Small intestine (tissue), 7 donors: Measurements from ENCODE around the gene GPR143. TPM values are rescaled to one million over a fixed set of nuclear protein-coding genes. Genes with fewer than 3 reads are reported as not detected.

Experiments
- DNase-seq, 2 donors: peaks; one replicate each; pipeline versions ENCODE4 v3.0.0 to v3.0.0-alpha.2; 2013
- FAIRE-seq: peaks from 2 replicates; lab custom pipeline; 2012; peaks lifted over from hg19 to GRCh38; lab: Jason Lieb, UNC
- H3K27ac ChIP-seq, 3 donors: one replicate each; pipeline ENCODE4 v1.5.1; 2013; ENCODE audit warnings: low read length in 2 of 3, mild to moderate bottlenecking in 2 of 3, control low read depth in 1 of 3, inconsistent platforms in 1 of 3, low read depth in 1 of 3, moderate library complexity in 1 of 3
- H3K27me3 ChIP-seq, 3 donors: one replicate each; pipeline ENCODE4 v1.6.1; 2013; ENCODE audit warnings: low read length in 3 of 3, inconsistent platforms in 1 of 3; ENCODE audit not compliant: control insufficient read depth in 3 of 3, insufficient read depth in 3 of 3
- H3K36me3 ChIP-seq, 3 donors: one replicate each; pipeline ENCODE4 v1.6.1; 2013; ENCODE audit warnings: low read length in 3 of 3, inconsistent platforms in 1 of 3, low read depth in 1 of 3, mild to moderate bottlenecking in 1 of 3, moderate library complexity in 1 of 3; ENCODE audit not compliant: control insufficient read depth in 3 of 3, insufficient read depth in 2 of 3
- H3K4me1 ChIP-seq, 3 donors: one replicate each; pipeline ENCODE4 v1.6.1; 2013; ENCODE audit warnings: low read length in 2 of 3, inconsistent platforms in 1 of 3, low read depth in 1 of 3, mild to moderate bottlenecking in 1 of 3, moderate library complexity in 1 of 3; ENCODE audit not compliant: control insufficient read depth in 3 of 3, insufficient read depth in 2 of 3
- H3K4me3 ChIP-seq, 3 donors: one replicate each; pipeline ENCODE4 v1.5.1; 2013; ENCODE audit warnings: low read length in 3 of 3, control low read depth in 1 of 3, inconsistent platforms in 1 of 3, low read depth in 1 of 3, mild to moderate bottlenecking in 1 of 3, moderate library complexity in 1 of 3
- H3K9me3 ChIP-seq, 2 donors: one replicate each; pipeline ENCODE4 v1.6.1; 2013; ENCODE audit warnings: low read depth in 1 of 2, low read length in 1 of 2; ENCODE audit not compliant: control insufficient read depth in 2 of 2, insufficient read depth in 1 of 2
- WGBS, 3 donors: extraction: QIAGEN DNeasy Blood & Tissue Kit; methylation state at CpG; one replicate each; pipeline ENCODE4 v1.1.7; 2013; 5-methylcytosine and 5-hydroxymethylcytosine counted together
- polyA plus RNA-seq, 4 donors: library from polyadenylated mRNA; stranded (reverse) in 3 of 4; unstranded in 1 of 4; fragments of 200-250 nt in 3 of 4; fragments of 120-200 nt in 1 of 4; gene quantifications; one replicate each; pipeline versions ENCODE4 v1.2.1 to v1.2.3, GENCODE V29; 2013
- donor health status: healthy with polysubstance abuse.
- donor health status: control.
- donor health status: control.
- donor health status: Bipolar disorder and iron deficiency.
- donor health status: healthy.

The GPR143 gene
- polyA plus RNA-seq, 4 donors: 0.67 to 6.7 (median 1.5) TPM; not detected in 1

DNA sequence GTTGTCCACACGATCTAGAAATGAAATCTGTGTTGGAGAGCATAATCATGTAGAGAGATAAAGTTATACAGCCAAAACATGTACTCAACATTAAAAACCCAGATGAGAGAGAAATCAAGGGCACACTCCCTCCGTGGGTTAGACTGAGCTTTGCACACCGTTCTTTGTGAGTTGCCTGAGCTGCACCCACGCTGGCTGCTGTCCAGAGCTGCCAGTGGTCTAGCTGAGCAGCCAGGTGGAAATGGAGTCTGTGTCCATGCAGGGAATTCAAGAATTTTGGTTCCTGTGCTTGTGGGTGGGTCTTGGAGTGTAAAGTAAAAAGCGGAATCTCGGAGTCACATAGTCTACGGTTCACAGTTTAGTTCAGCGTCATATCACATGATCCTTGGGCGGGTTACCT lies 84.6 kb downstream of the GPR143 start:
- no peak for FAIRE-seq

DNA sequence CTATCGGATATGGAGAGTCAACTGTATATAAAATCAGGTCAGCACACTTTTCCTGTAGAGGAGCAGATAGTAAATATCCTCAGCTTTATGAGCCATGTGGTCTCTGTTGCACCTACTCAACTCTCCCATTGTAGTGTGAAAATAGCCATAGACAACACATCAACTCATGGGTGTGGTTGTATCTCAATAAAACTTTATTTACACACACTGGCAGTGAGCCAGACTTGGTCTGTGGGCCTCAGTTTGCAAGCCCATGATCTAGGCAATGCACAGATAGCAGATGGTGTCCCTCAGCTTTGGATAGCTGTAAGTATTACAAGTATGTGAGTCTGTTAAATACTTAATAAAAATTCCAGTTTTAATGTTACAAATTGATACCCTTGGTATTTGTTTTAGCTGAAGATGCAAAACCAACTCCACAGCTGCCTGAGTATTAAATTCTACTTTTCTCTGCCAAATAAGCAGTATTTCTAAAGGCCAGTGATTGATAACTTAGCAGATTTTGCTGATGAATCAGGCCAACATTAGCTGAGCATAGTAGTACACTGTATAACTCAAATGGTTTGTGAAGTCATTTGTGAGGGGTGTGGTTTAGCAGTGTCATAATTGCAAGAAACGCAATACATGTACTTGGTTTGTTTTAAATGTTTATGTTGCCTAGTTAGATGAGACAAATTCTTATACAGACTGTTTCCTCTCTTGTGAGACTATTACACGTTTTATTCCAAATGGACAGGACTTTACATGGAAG lies 87.3 kb downstream of the GPR143 start:
- peaks cover 0 to 2% (median 0%) of the 10 kb centered on the region in 3 donors for H3K36me3 ChIP-seq
- FAIRE-seq (no peak), DNase-seq (no peak)
- H3K4me1 ChIP-seq: no peaks in the 10 kb centered on the region
- no peaks in the 10 kb centered on the region for H3K27me3 ChIP-seq
- H3K4me3 ChIP-seq: no peak overlapping the region
- H3K9me3 ChIP-seq: peaks cover 0 to 3% of the 10 kb centered on the region in 2 donors
- 73 to 89% (median 87%) methylated on average over 3 of the region's 3 CpGs for WGBS, 3 donors
- H3K27ac ChIP-seq: no peak overlapping the region

More for the DNA sequence above, 84.6 kb downstream of the GPR143 start:
- no peak for DNase-seq
- Histone ChIP-seq H3K27me3 (no peaks in the 10 kb centered on the region), H3K36me3 (peaks cover 0 to 10% (median 0%) of the 10 kb centered on the region in 3 donors), H3K4me1 (no peaks in the 10 kb centered on the region), H3K4me3 (no peak overlapping the region), H3K9me3 (peaks cover 0 to 3% of the 10 kb centered on the region in 2 donors), H3K27ac (no peak overlapping the region)
- WGBS, 3 donors: 79 to 88% (median 81%) methylated on average over 9 of the region's 9 CpGs

DNA sequence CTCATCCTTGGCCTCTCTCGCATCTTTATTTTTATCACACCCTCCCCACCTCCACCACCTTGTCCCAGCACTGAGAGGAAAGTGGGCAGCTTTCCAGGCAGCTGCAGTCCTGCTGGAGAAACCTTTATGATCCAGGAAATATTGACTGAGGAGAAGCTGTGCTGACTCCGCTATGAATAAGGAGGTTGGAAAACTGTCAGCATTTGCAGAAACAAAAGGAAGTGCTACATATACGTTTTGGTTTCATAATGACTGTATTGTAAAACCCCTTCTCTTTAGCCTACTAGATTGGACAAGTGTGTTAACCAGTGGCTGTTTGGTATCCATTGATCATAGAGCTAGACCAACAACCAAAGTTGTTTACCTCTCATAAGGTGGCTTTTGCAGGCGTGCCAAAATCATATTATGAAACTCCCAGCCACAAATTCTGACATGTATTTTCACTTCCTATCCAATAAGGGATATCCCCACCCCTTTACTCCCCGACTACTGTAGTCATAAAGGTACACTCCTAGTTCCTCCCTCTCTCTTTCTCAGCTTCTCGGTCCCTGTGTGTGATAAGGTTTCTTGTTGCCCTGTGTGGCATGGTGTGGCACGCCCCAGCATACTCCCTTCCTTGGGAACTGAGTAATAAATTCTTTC lies 88.4 kb downstream of the GPR143 start:
- Histone ChIP-seq H3K4me1 (no peaks in the 10 kb centered on the region), H3K4me3 (no peak overlapping the region), H3K27me3 (no peaks in the 10 kb centered on the region), H3K9me3 (peaks cover 0 to 3% of the 10 kb centered on the region in 2 donors), H3K27ac (peak overlapping the region in 2 of 3 donors; percentile 42 to 70), H3K36me3 (peaks cover 0 to 2% (median 0%) of the 10 kb centered on the region in 3 donors)
- WGBS, 3 donors: 6 to 31% (median 29%) methylated on average over 7 of the region's 7 CpGs
- FAIRE-seq: no peak
- peak; percentile 38 to 80 for DNase-seq

DNA sequence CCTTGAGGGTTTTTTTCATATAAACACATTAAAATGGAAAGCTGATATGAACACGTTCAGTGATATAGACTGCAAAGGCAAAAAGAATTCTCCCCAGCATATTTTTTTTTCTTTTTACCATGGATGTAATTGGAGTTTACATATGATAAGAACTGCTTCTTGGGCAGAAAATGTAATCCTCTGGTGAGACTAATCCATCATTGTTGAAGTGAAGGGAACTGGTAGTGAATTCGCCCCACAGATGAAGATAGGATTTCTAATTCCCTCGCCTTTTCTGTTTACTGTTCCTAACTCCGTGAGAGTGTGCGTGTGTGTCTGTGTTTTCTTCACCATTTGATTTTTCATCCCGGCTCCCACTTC lies 88.9 kb downstream of the GPR143 start:
- H3K36me3 ChIP-seq: peaks cover 0 to 2% (median 0%) of the 10 kb centered on the region in 3 donors
- no peaks in the 10 kb centered on the region for H3K27me3 ChIP-seq
- 34 to 52% (median 49%) methylated on average over 6 of the region's 6 CpGs for WGBS, 3 donors
- H3K4me3 ChIP-seq: no peak overlapping the region
- no peak for FAIRE-seq
- no peak for DNase-seq
- peaks cover 0 to 3% of the 10 kb centered on the region in 2 donors for H3K9me3 ChIP-seq
- H3K4me1 ChIP-seq: no peaks in the 10 kb centered on the region
- peak overlapping the region in 2 of 3 donors; percentile 42 to 63 for H3K27ac ChIP-seq

GRCh38 chrX:9676306-9676705 lies 89.3 kb downstream of the GPR143 start:
- H3K36me3 ChIP-seq: peaks cover 0 to 2% (median 0%) of the 10 kb centered on the region in 3 donors
- H3K27me3 ChIP-seq: no peaks in the 10 kb centered on the region
- no peak overlapping the region for H3K4me3 ChIP-seq
- FAIRE-seq (no peak), DNase-seq (no peak)
- 68 to 79% (median 74%) methylated on average over 13 of the region's 13 CpGs for WGBS, 3 donors
- peaks cover 0 to 3% of the 10 kb centered on the region in 2 donors for H3K9me3 ChIP-seq
- no peak overlapping the region for H3K27ac ChIP-seq
- H3K4me1 ChIP-seq: no peaks in the 10 kb centered on the region

Other genes starting within 250 kb of the GPR143 start
- gene SHROOM2, start 20.6 kb upstream of the GPR143 start, polyA plus RNA-seq: 1 to 10 TPM in 2 of 4 donors, under 1 TPM in 2; 0.45 to 8.9 (median 0.97) TPM
- under 1 TPM in 1 of 4 donors, not detected in 3; 0.10 TPM for gene CLDN34, start 201.5 kb upstream of the GPR143 start, polyA plus RNA-seq